ENCODE results near the gene ADAMTS16. TPM values are rescaled to one million over a fixed set of nuclear protein-coding genes. Genes with fewer than 3 reads are reported as not detected.

ADAMTS16 gene
- total RNA-seq, 2 donors from 2014 or later, result not detected

DNA sequence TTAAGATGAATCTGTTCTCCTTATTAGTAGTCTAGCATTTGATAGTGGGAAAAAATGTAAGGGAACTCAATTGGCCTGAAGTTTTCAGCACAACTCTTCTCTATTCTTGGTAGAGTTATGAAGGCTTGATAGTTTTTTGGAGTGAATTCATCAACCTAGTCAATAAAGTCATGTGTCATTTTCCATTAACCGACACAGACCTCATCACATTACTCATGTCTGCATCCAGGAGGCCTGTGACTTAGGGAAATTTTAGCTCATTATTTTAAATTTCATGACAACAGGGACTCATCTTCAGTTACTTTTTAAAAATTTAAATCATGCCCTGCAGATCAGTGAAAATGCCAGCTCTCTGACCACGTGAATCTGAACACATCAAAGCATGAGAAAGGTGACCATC is 63.3 kb downstream of the ADAMTS16 start:
- H3K9me3 Mint-ChIP-seq, result peaks cover 0 to 1% of the 10 kb centered on the region in 2 donors

GRCh38 chr5:5207828-5208227 is 67.7 kb downstream of the ADAMTS16 start:
- H3K4me3 Mint-ChIP-seq, result no peak overlapping the region

More for the DNA sequence above, 63.3 kb downstream of the ADAMTS16 start:
- Mint-ChIP-seq H3K4me3 (no peak overlapping the region), H3K36me3 (ENCODE audit: insufficient read depth in 2 of 2) (peaks cover 0 to 1% of the 10 kb centered on the region in 2 donors), H3K27ac (no peak overlapping the region), H3K4me1 (ENCODE audit: low read depth) (no peaks in the 10 kb centered on the region), H3K27me3 (ENCODE audit: low read depth) (no peaks in the 10 kb centered on the region)
- ATAC-seq (replicated peaks in 1 of 2), result no peak
- no peak for DNase-seq

DNA sequence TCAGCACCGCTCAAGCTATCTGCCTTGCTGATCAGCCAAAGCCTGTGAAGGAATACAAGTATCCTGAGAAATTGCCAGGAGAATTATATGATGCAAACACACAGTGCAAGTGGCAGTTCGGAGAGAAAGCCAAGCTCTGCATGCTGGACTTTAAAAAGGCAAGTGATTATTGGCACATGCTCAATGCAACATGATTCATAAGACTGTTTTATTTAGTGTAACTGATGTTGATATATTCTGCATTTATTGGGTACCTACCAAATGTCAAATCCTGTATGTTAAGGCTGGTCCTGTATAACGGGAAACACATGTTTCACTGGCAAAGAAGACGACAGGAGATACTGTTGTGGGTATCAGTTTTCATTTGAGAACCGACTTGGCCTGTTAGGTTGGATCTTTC is 69.0 kb downstream of the ADAMTS16 start:
- Mint-ChIP-seq H3K4me1 (ENCODE audit: low read depth) (no peaks in the 10 kb centered on the region), H3K27me3 (ENCODE audit: low read depth) (no peaks in the 10 kb centered on the region), H3K36me3 (ENCODE audit: insufficient read depth in 2 of 2) (no peaks in the 10 kb centered on the region), H3K27ac (no peak overlapping the region), H3K9me3 (peaks cover 0 to 1% of the 10 kb centered on the region in 2 donors), H3K4me3 (no peak overlapping the region)
- DNase-seq (no peak), ATAC-seq (replicated peaks in 1 of 2) (no peak)

More at GRCh38 chr5:5207828-5208227, 67.7 kb downstream of the ADAMTS16 start:
- Mint-ChIP-seq H3K36me3 (ENCODE audit: insufficient read depth in 2 of 2) (no peaks in the 10 kb centered on the region), H3K4me1 (ENCODE audit: low read depth) (no peaks in the 10 kb centered on the region), H3K27ac (no peak overlapping the region), H3K9me3 (peaks cover 0 to 1% of the 10 kb centered on the region in 2 donors), H3K27me3 (ENCODE audit: low read depth) (no peaks in the 10 kb centered on the region)
- DNase-seq (no peak), ATAC-seq (replicated peaks in 1 of 2) (no peak)

GRCh38 chr5:5209510-5210286 is 69.6 kb downstream of the ADAMTS16 start:
- Mint-ChIP-seq H3K27me3 (ENCODE audit: low read depth) (no peaks in the 10 kb centered on the region), H3K9me3 (peaks cover 0 to 1% of the 10 kb centered on the region in 2 donors), H3K36me3 (ENCODE audit: insufficient read depth in 2 of 2) (no peaks in the 10 kb centered on the region), H3K4me1 (ENCODE audit: low read depth) (no peaks in the 10 kb centered on the region), H3K4me3 (no peak overlapping the region), H3K27ac (no peak overlapping the region)
- no peak for DNase-seq
- no peak for ATAC-seq (replicated peaks in 1 of 2)

DNA sequence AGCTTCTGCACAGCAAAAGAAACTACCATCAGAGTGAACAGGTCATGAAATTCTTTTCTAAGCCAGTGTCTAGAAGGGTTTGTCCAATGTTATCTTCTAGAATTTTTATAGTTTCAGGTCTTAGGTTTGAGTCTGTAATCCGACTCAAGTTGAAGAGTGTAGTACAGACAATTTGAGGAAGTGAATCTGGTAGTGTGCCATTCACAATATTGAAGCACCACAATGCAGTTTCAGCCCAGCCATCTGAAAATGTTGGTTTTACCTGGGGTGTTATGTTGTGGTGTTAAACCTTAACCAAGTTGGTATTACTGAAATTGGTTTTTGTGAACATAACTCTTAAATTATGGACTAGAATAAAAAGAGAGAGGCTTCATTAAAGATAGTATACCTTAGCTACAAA is 77.2 kb downstream of the ADAMTS16 start:
- Mint-ChIP-seq H3K36me3 (ENCODE audit: insufficient read depth in 2 of 2) (no peaks in the 10 kb centered on the region), H3K27ac (no peak overlapping the region), H3K27me3 (ENCODE audit: low read depth) (no peaks in the 10 kb centered on the region), H3K4me1 (ENCODE audit: low read depth) (no peaks in the 10 kb centered on the region), H3K4me3 (no peak overlapping the region), H3K9me3 (no peaks in the 10 kb centered on the region)
- DNase-seq (no peak), ATAC-seq (replicated peaks in 1 of 2) (no peak)

- Mint-ChIP-seq H3K4me3 (no peak overlapping the region), H3K27ac (no peak overlapping the region), H3K4me1 (ENCODE audit: low read depth) (no peaks in the 10 kb centered on the region), H3K36me3 (ENCODE audit: insufficient read depth in 2 of 2) (no peaks in the 10 kb centered on the region), H3K9me3 (no peaks in the 10 kb centered on the region), H3K27me3 (ENCODE audit: low read depth) (no peaks in the 10 kb centered on the region)
- no peak for ATAC-seq (replicated peaks in 1 of 2)
- no peak for DNase-seq
These were observed 78.3 kb downstream of the ADAMTS16 start for GRCh38 chr5:5218396-5218795.

- DNase-seq (no peak), ATAC-seq (replicated peaks in 1 of 2) (no peak)
- no peak overlapping the region for H3K27ac Mint-ChIP-seq
- H3K9me3 Mint-ChIP-seq, result no peaks in the 10 kb centered on the region
- H3K27me3 Mint-ChIP-seq (ENCODE audit: low read depth), result no peaks in the 10 kb centered on the region
- H3K36me3 Mint-ChIP-seq (ENCODE audit: insufficient read depth in 2 of 2), result no peaks in the 10 kb centered on the region
- H3K4me3 Mint-ChIP-seq, result no peak overlapping the region
- H3K4me1 Mint-ChIP-seq (ENCODE audit: low read depth), result no peaks in the 10 kb centered on the region
These were observed 79.4 kb downstream of the ADAMTS16 start for GRCh38 chr5:5219541-5219940.

DNA sequence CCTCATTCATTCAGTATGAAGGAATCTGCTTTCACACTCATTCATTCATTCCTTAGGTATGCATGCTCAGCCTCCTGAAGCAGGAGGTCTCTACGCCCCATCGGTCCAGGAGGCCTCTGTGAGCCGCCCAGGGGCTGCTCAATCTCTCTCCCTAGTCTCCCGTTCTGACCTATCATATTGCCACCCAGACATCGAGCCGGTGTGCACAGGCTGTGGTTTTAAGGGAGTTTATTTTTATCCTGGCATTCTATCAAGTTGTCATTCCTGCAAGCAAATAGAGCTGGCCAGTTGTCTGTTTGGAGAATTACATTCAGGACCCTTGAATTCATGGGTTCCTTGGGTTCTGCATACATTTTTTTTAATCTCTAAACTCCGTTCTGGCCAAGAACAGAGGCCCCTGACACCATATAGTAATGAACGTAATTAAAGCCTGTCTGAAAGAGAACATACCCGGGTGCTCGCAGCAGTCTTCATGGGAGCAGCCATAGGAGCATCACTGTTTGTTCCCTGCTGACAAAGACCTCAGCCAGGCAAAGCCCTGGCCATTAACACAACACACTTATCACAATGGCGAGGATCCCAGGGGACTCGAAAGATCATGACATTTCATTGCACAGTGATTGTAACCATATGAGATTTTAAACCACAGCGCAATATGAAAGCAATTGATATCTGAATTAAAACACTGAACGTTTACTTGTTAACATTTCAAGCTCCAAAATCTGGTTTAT is 80.9 kb downstream of the ADAMTS16 start:
- no peak overlapping the region for H3K27ac Mint-ChIP-seq
- no peak for DNase-seq
- H3K27me3 Mint-ChIP-seq (ENCODE audit: low read depth), result no peaks in the 10 kb centered on the region
- no peaks in the 10 kb centered on the region for H3K9me3 Mint-ChIP-seq
- no peak overlapping the region for H3K4me3 Mint-ChIP-seq
- H3K36me3 Mint-ChIP-seq (ENCODE audit: insufficient read depth in 2 of 2), result no peaks in the 10 kb centered on the region
- no peak for ATAC-seq (replicated peaks in 1 of 2)
- no peaks in the 10 kb centered on the region for H3K4me1 Mint-ChIP-seq (ENCODE audit: low read depth)

GRCh38 chr5:5221724-5222123 is 81.6 kb downstream of the ADAMTS16 start:
- Mint-ChIP-seq H3K27ac (no peak overlapping the region), H3K4me3 (no peak overlapping the region), H3K4me1 (ENCODE audit: low read depth) (no peaks in the 10 kb centered on the region), H3K27me3 (ENCODE audit: low read depth) (no peaks in the 10 kb centered on the region), H3K36me3 (ENCODE audit: insufficient read depth in 2 of 2) (no peaks in the 10 kb centered on the region), H3K9me3 (no peaks in the 10 kb centered on the region)
- no peak for ATAC-seq (replicated peaks in 1 of 2)
- DNase-seq, result no peak

DNA sequence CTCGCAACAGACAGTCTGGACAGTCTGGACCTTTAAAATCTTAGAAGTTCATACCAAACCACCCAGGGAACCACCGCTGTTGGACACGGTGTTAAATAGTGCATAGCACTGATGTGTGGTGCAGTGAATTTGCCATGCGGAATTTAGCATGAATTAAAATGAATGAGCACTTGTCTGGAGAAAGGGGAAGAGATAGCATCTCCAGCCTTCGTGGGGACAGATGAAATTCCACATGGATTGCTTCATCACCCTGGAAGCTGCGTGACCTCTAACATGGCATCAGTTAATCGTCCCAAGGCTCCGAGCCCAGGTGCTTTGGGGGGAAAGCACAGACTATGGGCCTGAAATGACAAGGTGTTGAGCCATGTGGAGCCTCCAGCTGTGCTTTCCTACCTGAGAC is 91.4 kb downstream of the ADAMTS16 start:
- H3K36me3 Mint-ChIP-seq (ENCODE audit: insufficient read depth in 2 of 2), result no peaks in the 10 kb centered on the region
- H3K4me1 Mint-ChIP-seq (ENCODE audit: low read depth), result no peaks in the 10 kb centered on the region
- no peak for DNase-seq
- ATAC-seq (replicated peaks in 1 of 2), result no peak
- H3K27me3 Mint-ChIP-seq (ENCODE audit: low read depth), result no peaks in the 10 kb centered on the region
- H3K9me3 Mint-ChIP-seq, result peaks cover 0 to 1% of the 10 kb centered on the region in 2 donors
- H3K27ac Mint-ChIP-seq, result no peak overlapping the region
- no peak overlapping the region for H3K4me3 Mint-ChIP-seq

DNA sequence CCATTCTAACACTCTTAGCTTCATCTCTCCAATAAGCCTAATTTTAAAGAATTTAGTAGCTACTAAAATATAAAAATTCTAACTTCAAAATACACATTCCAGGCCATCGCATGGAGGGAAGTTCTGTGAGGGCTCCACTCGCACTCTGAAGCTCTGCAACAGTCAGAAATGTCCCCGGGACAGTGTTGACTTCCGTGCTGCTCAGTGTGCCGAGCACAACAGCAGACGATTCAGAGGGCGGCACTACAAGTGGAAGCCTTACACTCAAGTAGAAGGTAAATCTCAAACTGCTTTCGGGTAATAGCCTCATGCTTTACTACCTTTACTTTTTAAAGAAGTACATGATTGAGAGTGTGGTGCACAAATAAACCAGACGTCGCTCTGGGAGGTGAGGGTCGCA is 94.8 kb downstream of the ADAMTS16 start:
- Mint-ChIP-seq H3K4me3 (no peak overlapping the region), H3K36me3 (ENCODE audit: insufficient read depth in 2 of 2) (no peaks in the 10 kb centered on the region), H3K9me3 (peaks cover 0 to 1% of the 10 kb centered on the region in 2 donors), H3K27me3 (ENCODE audit: low read depth) (no peaks in the 10 kb centered on the region), H3K27ac (no peak overlapping the region), H3K4me1 (ENCODE audit: low read depth) (no peaks in the 10 kb centered on the region)
- no peak for DNase-seq
- no peak for ATAC-seq (replicated peaks in 1 of 2)

DNA sequence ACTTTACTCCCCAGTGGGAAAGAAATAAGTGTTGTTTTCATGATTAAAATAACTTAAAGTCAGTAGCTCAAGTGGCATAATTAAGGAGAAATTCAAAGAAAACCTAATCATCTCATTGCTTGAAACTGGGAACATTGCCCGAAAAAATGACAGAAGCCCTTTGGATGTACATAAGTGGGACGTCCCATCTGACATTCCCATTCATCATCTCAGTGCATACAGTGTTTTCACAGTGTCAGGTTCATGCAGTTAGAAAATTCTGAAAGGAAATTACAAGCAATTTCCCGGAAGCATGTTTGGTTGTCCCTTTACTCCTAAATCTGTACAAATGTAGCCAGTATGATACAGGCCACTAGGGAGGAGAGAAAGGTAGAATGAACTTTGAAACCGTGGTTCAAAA is 95.6 kb downstream of the ADAMTS16 start:
- H3K9me3 Mint-ChIP-seq, result peaks cover 0 to 1% of the 10 kb centered on the region in 2 donors
- ATAC-seq (replicated peaks in 1 of 2), result no peak
- DNase-seq, result no peak
- H3K27me3 Mint-ChIP-seq (ENCODE audit: low read depth), result no peaks in the 10 kb centered on the region
- H3K36me3 Mint-ChIP-seq (ENCODE audit: insufficient read depth in 2 of 2), result no peaks in the 10 kb centered on the region
- H3K4me3 Mint-ChIP-seq, result no peak overlapping the region
- H3K27ac Mint-ChIP-seq, result no peak overlapping the region
- H3K4me1 Mint-ChIP-seq (ENCODE audit: low read depth), result no peaks in the 10 kb centered on the region

DNA sequence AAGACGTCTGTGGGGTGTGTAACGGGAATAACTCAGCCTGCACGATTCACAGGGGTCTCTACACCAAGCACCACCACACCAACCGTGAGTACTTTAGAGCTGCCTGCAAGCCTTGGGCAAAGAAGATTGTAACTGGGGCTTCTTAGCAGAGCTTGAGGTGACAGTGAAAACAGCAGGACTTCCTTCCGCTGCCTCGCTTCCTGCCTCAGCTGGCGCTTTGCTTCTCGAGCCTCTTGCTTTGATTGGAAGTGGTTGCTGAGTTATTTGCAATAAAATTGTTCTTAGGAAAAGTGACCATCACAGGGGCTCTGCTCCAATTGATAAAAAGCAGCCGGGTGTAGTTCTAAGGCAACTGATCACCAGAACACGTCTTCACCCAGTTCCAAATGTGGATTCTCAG is 99.1 kb downstream of the ADAMTS16 start:
- DNase-seq (no peak), ATAC-seq (replicated peaks in 1 of 2) (no peak)
- no peaks in the 10 kb centered on the region for H3K36me3 Mint-ChIP-seq (ENCODE audit: insufficient read depth in 2 of 2)
- H3K27ac Mint-ChIP-seq, result no peak overlapping the region
- H3K9me3 Mint-ChIP-seq, result no peaks in the 10 kb centered on the region
- no peak overlapping the region for H3K4me3 Mint-ChIP-seq
- H3K4me1 Mint-ChIP-seq (ENCODE audit: low read depth), result no peaks in the 10 kb centered on the region
- H3K27me3 Mint-ChIP-seq (ENCODE audit: low read depth), result no peaks in the 10 kb centered on the region

Data from activated T-cell treated with anti-CD3 and anti-CD28 coated beads, Interleukin-2, amount 50 U/mL, for 72 hours (primary cell).